ENCODE data around the gene MCTP1. TPM values are rescaled to one million over a fixed set of nuclear protein-coding genes. Genes with fewer than 3 reads are reported as not detected.

Gene MCTP1
- total RNA-seq = 35.8 TPM

- no peak for DNase-seq (ENCODE audit: low spot score)
Measured at GRCh38 chr5:95284572-95285408, at the start of gene MCTP1. MCTP1 (minus strand) TSS chr5:95285094.

DNA sequence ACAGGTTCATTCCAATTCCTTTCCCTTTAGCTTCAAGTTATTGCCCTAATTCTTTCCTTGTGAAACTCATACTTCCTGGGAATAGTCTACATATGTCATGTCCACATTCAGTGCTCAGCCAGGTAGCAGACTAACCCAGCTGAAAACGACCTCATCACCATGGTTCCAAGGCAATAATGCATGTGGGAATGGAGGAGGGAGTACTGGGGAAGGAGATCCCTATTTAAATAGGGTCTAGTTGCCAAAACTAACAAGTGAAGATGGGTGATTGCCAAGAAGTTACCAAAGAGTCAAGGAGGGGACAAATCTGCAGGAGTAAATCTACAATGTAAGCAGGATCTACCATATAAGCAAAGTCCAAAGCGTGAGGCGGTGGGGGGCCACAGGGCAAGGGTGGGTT, 47.3 kb upstream of the MCTP1 start:
- DNase-seq (ENCODE audit: low spot score) = no peak

- DNase-seq (ENCODE audit: low spot score) = no peak
Measured at GRCh38 chr5:95331358-95331757, 46.5 kb upstream of the MCTP1 start.

DNA sequence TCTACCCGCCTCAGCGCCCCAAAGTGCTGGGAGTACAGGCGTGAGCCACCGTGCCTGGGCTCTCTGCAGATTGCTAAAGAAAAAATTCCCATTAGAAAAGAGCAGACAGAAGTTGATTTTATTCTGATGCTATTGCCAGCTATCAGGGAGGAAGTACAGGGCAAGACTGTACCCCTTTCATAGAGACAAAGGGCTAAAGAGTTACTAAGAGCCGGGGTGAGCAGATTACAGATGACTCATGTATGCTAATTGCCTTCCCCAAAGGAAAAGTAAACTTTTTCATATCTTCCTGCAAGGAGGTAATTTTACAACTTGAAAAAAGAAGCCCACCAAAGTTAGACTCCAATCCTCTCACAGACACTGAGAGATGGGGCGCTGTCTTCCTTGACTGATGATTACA, 42.3 kb upstream of the MCTP1 start:
- no peak for DNase-seq (ENCODE audit: low spot score)

- no peak for DNase-seq (ENCODE audit: low spot score)
Measured at GRCh38 chr5:95317687-95318086, 32.8 kb upstream of the MCTP1 start.

- no peak for DNase-seq (ENCODE audit: low spot score)
Measured at GRCh38 chr5:95317085-95317484, 32.2 kb upstream of the MCTP1 start.

DNA sequence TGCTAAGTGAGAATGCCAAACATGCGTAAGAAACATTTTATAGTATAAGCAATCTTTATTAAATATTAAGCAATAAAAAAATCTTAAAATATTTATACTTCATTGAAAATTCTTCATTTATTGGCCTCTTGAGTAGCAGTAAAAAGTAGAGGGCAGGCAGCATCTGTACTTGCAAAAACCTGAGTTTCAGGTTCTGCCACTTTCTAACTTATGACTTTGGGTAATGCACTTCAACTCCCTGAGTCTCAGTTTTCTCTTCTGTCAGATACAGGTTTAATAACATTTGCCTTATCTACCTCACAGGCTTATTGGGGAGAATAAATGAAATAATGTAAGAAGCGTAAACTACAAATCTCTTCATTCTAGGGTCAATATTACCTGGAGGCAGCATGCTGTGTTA, 19.8 kb upstream of the MCTP1 start:
- DNase-seq (ENCODE audit: low spot score) = no peak

DNA sequence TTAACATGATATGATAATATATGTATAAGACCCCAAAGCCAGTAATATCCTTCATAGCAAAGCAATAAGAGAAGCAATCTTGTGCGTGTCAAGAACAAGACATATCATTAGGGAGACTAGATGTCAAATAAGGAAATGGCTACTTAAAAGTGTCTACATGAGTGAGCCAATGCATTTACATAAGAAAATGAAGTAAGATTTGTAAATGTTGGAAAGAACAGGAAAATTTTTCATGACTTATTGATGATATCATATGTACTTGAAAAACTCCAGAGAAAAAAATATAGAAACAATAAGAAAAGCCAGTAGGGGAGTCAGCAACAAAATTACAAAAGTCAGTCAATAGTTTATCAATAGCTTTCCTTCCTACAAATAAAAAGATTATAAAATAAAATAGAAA, 13.8 kb upstream of the MCTP1 start:
- DNase-seq (ENCODE audit: low spot score) = no peak

DNA sequence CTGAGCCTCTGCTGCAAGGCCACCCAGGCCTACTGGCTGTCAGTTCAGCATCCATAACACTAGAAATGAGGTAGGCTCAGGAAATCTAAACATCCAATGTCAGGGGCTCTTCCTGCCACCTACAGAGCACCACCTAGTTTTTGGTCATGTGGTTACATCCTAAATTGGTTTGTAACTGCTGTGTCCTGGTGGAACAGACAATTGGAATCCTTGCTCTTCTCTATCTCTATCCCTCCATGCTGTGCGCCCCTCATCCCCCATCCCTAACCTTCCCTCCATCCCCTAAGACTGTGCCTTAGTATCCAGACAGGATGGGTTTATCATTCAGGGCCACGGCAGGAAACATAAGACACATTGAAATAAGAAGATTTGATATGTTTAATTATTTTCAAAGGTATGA, 11.4 kb upstream of the MCTP1 start:
- no peak for DNase-seq (ENCODE audit: low spot score)

GRCh38 chr5:95285409-95285755, 488 bp upstream of the MCTP1 start:
- no peak for DNase-seq (ENCODE audit: low spot score)

DNA sequence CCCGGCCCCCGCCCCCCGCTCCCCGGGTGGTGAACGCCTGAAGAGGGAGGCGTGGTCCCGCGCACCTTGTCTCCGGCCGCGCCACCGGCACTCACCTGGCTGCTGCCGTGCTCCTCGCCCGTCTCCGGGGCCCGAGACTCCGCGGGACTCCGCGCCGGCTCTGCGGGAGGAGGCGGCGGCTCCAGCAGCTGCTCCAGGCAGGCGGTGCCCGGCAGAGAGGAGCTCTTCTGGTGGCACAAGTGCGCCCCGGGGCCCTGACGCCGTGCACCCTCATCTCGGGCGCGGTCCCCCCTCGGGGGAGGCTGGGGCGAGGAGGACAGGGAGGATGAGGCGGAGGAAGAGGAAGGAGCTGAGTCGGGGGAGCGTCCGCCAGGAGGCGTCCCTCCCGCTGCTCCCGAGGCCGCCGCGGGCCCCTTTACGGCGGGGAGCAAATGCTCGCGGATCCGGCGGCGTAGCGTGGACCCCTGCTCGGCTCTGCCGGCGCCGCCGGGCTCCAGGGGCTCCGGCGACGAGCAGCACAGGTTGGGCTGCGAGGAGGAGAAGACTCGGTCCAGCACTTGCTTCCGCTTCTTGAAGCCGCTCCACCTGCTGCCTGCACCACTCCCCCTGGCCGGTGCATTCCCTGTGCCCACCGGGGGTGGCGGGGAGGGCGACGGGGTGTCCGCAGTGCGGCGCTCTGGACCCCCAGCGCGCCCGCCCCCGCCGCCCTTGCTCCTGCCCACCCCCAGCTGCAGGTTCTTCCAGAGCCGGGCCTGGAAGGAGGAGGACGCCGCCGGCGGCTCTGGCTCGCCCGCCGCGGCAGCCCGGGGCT, 928 bp downstream of the MCTP1 start:
- DNase-seq (ENCODE audit: low spot score) = no peak

GRCh38 chr5:95283022-95283615, 1.8 kb downstream of the MCTP1 start:
- DNase-seq (ENCODE audit: low spot score) = no peak

GRCh38 chr5:95281226-95281625, 3.7 kb downstream of the MCTP1 start:
- no peak for DNase-seq (ENCODE audit: low spot score)

DNA sequence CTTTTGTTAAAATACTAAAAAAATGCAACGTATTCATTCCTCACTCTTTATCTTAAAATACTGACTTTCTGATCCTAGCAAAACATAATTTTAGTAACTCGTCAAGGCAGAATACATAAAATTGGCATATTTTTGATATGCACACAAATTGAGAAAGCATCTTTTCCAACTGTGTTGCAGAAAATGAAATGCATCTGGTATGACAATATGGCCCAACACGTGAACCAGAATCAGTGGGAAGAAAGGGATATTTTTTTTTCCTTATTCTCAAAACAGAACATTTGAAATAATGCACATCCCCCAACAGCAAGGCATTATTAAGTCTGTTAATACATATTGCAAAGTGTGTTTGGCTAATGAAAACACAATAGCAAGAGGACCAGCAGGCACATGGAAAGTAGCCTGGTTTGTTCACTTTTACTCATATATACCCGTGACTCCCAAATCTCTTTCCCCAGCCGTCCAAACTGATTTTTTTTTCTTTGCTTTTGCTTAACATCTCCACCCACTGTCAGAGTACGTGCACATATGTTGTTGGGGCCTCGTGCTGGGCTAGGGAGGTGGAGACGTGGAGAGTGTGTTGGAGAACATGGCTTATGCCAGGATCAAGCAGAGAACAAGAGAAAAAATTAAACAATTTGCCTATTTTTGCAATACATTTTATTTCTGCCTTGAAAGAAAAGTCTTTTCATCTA, 4.3 kb downstream of the MCTP1 start:
- no peak for DNase-seq (ENCODE audit: low spot score)

DNA sequence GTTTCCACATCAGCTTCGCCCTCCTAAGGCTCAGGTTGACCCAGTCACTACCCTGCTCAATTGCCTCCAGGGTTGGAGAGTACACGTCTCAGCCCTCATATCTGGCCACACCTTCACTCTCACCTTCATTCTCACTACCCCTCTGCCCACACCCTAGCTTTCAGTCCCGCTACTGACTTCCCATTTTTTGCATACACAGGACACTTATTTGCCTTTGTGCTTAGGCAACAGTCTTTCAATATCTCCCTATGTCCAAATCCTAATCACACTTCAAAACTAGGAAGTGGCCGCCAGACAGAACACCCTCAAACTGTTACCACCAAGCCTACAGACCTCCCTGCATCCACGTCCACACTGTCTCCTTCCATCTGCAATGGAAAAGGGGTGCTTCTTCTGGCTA, 10.9 kb downstream of the MCTP1 start:
- DNase-seq (ENCODE audit: low spot score) = no peak

DNA sequence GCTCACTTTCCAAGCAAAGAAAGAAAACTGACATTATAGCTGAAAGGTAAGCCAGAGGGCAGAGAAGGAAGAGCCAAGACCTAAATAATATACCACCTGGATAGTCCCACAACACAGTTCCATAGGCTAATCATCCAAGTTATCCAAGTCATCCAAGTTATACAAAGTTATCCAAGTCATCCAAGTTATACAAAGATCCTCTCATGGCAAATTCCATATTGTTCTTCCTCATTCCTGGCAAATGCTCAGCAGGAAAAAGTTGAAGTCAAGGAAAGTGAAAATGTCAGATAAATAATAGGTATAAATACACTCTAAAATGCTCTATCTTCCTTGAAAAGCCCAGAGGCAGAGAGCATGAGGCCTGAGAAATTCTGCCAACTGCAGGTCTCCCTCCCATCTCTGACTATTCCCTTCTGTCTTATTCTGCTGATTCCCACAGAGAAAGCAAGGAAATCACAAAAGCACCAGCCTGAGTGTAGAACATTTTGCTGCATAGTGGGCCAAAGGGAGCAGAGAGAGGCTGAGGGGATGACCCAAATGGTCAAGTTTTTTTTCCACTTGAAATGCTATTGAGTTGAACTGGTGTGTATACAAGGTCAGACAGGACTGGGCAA, 12.5 kb downstream of the MCTP1 start:
- no peak for DNase-seq (ENCODE audit: low spot score)

DNA sequence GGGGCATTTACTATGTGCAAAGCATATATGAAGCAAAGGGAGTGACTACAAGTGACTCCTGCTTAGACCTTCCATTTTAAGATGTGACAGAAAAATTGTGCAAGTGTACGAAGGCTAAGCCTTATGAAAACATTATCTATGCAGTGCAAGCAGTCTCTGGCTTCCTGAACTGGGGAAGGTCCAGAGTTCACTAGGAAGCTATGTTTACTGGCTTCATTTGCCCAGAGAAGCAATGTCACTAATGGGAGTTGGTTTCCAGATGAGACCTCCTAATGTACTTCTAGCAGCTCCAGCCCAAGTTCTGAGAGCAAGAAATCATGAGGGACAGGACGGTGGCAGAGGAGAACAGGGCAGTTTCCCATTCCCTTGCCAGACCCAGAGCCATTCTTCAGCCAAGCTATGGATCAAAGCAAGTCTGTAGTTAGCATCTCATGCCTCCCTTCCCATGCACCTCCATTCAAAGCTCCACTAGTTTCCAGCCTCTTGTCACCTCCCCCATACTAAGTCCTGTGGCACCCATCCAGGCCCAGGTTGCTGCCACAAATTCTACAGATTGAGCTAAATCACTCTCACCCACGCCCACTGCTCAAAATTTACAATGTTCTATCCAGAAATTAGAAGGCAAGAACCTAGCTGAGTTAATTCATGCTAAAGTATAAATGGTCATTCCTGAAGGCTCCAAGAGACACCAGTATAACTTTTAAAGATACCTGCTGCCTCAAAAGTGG, 21.8 kb downstream of the MCTP1 start:
- DNase-seq (ENCODE audit: low spot score) = no peak

- DNase-seq (ENCODE audit: low spot score) = no peak
Measured at GRCh38 chr5:95261437-95262175, 23.3 kb downstream of the MCTP1 start.

- DNase-seq (ENCODE audit: low spot score) = no peak
Measured at GRCh38 chr5:95256991-95257390, 27.9 kb downstream of the MCTP1 start.

DNA sequence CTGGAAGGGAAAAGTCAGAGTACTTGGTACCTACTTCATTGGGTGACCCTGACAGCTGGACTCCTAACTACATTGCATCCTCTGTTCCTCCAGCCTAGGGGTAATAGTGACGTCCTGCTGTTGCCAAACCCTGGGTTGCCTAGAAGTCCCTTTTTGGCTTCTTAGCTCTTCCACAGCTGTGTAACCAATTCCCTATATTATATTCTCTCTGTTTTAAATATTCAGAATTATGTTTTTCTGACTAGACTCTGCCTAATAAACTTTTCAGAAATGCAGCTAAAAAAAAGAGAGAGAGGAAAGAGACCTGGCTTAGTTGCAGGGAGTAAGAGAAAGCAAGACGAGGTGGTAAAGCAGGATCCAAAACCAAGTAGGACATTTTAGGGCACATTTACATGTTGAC, 28.4 kb downstream of the MCTP1 start:
- no peak for DNase-seq (ENCODE audit: low spot score)

Measured in ureter (tissue), 1 donor.